ENCODE data around the gene DSCAM. TPM values are rescaled to one million over a fixed set of nuclear protein-coding genes. Genes with fewer than 3 reads are reported as not detected.

Gene DSCAM
- total RNA-seq, 1 donor from 2014 or later: not detected

DNA sequence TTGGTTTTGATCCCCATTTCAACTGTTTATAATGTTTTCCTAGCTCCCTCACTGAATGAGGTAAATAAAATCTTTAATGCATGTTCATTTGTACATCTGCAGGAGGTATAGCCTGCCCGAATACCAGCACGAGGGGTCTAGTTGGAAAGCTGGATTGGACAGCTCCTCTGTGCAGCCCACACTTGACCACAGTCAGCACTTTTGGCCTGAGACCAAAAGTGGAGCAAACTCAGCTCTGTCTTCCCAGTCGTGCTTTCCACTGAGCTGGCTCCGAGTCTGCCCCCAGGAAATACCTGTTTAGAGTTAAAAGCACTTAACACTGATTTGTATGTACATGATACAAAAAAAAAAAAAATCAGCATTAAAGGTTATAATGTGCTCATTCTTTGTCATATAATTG, 224.4 kb downstream of the DSCAM start:
- H3K36me3 ChIP-seq: no peaks in the 10 kb centered on the region
- TF ChIP-seq POLR2A (IDR thresholded peaks at IDR 0.05): no peak
- no peak for TF ChIP-seq POLR2AphosphoS5 (IDR thresholded peaks at IDR 0.05; ENCODE audit: insufficient read depth in 1 of 2, low read depth in 1 of 2)
- TF ChIP-seq, protein P1, sequence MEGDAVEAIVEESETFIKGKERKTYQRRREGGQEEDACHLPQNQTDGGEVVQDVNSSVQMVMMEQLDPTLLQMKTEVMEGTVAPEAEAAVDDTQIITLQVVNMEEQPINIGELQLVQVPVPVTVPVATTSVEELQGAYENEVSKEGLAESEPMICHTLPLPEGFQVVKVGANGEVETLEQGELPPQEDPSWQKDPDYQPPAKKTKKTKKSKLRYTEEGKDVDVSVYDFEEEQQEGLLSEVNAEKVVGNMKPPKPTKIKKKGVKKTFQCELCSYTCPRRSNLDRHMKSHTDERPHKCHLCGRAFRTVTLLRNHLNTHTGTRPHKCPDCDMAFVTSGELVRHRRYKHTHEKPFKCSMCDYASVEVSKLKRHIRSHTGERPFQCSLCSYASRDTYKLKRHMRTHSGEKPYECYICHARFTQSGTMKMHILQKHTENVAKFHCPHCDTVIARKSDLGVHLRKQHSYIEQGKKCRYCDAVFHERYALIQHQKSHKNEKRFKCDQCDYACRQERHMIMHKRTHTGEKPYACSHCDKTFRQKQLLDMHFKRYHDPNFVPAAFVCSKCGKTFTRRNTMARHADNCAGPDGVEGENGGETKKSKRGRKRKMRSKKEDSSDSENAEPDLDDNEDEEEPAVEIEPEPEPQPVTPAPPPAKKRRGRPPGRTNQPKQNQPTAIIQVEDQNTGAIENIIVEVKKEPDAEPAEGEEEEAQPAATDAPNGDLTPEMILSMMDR (IDR thresholded peaks at IDR 0.05): no peak
- no peak overlapping the region for H3K27ac ChIP-seq
- no peaks in the 10 kb centered on the region for H3K9me3 ChIP-seq
- H3K4me3 ChIP-seq: no peak overlapping the region
- H3K27me3 ChIP-seq: no peaks in the 10 kb centered on the region
- intact Hi-C loops (cut with DNase I): no loop called here
- no peaks in the 10 kb centered on the region for H3K4me1 ChIP-seq
- no peak for DNase-seq (ENCODE audit: extremely low spot score in 2 of 2)

DNA sequence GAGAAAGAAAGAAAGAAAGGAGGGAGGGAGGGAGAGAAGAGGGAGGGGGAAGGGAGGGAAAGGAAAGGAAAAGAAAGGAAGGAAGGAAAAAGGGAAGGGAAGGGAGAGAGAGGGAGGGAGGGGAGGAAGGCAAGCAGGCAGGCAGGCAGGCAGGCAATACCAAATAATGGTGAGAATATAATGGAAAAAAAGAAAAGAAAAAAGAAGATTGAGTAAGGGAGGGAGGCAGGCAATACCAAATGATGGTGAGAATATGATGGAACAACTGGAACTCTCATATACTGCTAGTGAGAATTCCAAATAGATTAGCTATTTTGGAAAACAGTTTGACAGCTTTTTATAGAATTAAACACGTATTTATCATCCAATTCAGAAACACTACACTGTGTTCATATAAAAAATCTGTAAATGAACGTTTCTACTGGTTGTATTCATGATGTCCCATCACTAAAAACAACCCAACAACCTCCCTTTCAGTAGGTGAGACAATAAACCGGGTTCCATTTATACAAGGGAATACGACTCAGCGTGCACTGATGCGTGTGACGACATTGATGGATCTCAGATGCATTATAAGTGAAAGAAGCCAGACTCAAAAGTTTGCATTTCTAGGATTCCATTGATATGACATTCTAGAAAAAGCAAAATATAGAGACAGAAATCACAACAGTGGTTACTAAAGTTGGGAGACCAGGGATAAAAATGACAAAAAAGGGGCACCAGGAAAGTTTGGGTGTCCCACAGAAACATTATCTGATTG, 226.4 kb downstream of the DSCAM start:
- DNase-seq (ENCODE audit: extremely low spot score in 2 of 2): no peak
- intact Hi-C loops (cut with DNase I): no loop called here
- Histone ChIP-seq H3K27me3 (no peaks in the 10 kb centered on the region), H3K4me1 (no peaks in the 10 kb centered on the region), H3K9me3 (no peaks in the 10 kb centered on the region), H3K27ac (no peak overlapping the region), H3K36me3 (no peaks in the 10 kb centered on the region), H3K4me3 (no peak overlapping the region)
- TF ChIP-seq POLR2AphosphoS5 (IDR thresholded peaks at IDR 0.05; ENCODE audit: insufficient read depth in 1 of 2, low read depth in 1 of 2) (no peak), POLR2A (IDR thresholded peaks at IDR 0.05) (no peak)
- TF ChIP-seq, protein P1 (IDR thresholded peaks at IDR 0.05): no peak

DNA sequence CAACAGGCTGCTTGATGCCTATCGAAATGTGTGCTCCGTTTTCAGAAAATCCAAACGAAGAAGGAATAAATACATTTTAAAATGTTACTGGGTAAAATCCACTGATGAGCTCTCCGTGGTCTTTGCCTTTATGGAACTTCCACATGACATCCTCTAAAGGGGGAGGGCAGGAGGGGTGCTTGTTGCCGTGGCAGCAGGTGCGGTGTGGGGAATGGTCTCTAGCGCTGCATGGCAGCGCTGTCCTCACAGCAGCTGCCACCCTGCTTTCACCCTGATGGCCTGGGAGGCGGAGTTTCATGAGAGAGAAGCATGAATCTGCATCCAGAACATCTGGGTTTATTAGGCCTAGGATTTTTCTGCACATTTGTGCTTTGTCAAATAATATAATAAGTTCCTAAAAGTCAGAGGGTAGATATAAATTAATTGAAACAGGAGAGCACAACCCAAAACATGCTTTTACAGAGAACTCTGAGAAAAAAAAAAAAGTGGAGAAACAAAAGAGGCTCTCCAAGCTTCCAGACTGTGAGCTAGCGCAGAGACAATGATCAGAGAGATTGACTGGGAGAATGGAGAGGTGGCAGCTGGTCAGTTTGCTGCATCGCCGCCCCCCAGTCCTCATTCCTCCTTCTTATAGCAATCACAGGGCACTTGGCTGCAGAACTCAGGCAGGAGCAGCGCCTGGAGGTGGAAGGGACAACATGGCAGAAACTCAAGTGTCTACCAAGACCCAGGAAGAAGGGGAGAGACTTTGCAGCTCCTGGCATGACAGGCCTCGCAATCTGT, 228.6 kb downstream of the DSCAM start:
- H3K27ac ChIP-seq: no peak overlapping the region
- H3K36me3 ChIP-seq: no peaks in the 10 kb centered on the region
- intact Hi-C loops (cut with DNase I): no loop called here
- no peaks in the 10 kb centered on the region for H3K4me1 ChIP-seq
- H3K4me3 ChIP-seq: no peak overlapping the region
- DNase-seq (ENCODE audit: extremely low spot score in 2 of 2): no peak
- H3K9me3 ChIP-seq: no peaks in the 10 kb centered on the region
- no peaks in the 10 kb centered on the region for H3K27me3 ChIP-seq
- TF ChIP-seq POLR2AphosphoS5 (IDR thresholded peaks at IDR 0.05; ENCODE audit: insufficient read depth in 1 of 2, low read depth in 1 of 2): no peak
- no peak for TF ChIP-seq POLR2A (IDR thresholded peaks at IDR 0.05)
- TF ChIP-seq, protein P1 (IDR thresholded peaks at IDR 0.05): no peak

DNA sequence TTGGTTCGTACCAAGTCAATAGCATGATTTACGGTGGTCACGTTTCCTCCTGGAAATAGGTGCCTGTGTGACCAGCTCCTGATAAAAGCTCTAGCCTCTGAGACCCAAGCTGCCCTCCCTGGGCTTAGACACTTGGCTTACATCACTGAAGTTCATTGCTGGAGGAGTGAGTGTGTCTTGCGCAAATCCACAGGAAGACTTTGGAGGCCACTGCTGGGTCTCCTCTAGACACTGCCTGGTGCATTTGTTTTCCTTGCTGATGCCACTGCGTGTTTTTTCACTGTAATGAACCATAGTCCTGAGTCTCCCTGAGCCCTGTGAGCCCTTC, 230.6 kb downstream of the DSCAM start:
- no peaks in the 10 kb centered on the region for H3K36me3 ChIP-seq
- no peaks in the 10 kb centered on the region for H3K27me3 ChIP-seq
- TF ChIP-seq POLR2A (IDR thresholded peaks at IDR 0.05): no peak
- TF ChIP-seq POLR2AphosphoS5 (IDR thresholded peaks at IDR 0.05; ENCODE audit: insufficient read depth in 1 of 2, low read depth in 1 of 2): no peak
- TF ChIP-seq, protein P1 (IDR thresholded peaks at IDR 0.05): no peak
- H3K27ac ChIP-seq: no peak overlapping the region
- no peaks in the 10 kb centered on the region for H3K9me3 ChIP-seq
- DNase-seq (ENCODE audit: extremely low spot score in 2 of 2): no peak
- no peak overlapping the region for H3K4me3 ChIP-seq
- H3K4me1 ChIP-seq: no peaks in the 10 kb centered on the region
- intact Hi-C loops (cut with DNase I): no loop called here

Measured in vagina (tissue), 2 donors.